Pons (tissue), 1 donor: Measurements from ENCODE around the gene PRR20G.
"Not testable (repeated sequence)": the region's sequence is repeated elsewhere in the genome, so short reads cannot be mapped to it uniquely, and the experiment has no call there.

Experiments used
- DNase-seq: peaks from one replicate; pipeline ENCODE4 v3.0.0-alpha.2; 2016; ENCODE audit warnings: low spot score

The PRR20G gene

DNA sequence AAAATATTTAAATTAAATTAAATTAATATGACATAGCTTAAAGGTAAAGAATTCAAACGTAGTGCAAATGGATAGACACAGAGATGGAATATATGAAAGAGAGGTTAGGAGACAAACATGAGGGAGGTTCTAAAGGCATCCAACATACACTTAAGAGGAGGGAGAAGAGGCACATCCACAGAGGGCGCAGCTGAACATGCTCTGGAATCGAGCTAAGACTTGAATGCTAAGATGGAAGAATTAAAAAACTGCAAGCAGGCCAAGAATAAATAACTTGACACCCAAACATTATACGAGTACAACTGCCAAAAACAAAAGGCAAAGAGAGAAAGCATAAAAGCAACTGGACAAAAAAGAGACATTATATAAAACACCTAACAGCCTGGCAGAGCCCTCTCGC lies 9.1 kb upstream of the PRR20G start:
- no peak for DNase-seq

GRCh38 chr3:127296166-127296565 lies 8.3 kb upstream of the PRR20G start:
- no peak for DNase-seq

DNA sequence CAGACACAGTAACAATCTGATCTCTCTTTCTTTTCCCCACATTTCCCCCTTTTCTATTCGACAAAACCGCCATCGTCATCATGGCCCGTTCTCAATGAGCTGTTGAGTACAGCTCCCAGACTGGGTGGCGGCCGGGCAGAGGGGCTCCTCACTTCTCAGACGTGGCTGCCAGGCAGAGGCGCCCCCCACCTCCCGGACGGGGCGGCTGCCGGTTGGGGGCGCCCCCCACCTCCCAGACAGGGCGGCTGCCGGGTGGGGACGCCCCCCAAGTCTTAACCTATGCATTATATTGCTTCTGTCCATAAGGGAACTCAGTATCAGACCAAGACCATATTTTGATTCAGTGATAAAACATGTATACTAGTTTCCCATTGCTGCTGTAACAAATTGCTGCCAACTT lies 5.8 kb upstream of the PRR20G start:
- not testable (repeated sequence) for DNase-seq

- no peak for DNase-seq
Observed at GRCh38 chr3:127291611-127292010, 3.8 kb upstream of the PRR20G start.

- no peak for DNase-seq
Observed at GRCh38 chr3:127291114-127291513, 3.3 kb upstream of the PRR20G start.

GRCh38 chr3:127289706-127290575 lies 2.1 kb upstream of the PRR20G start:
- no peak for DNase-seq

GRCh38 chr3:127288921-127289705 lies 1.3 kb upstream of the PRR20G start:
- DNase-seq = no peak

GRCh38 chr3:127288343-127288742 lies 497 bp upstream of the PRR20G start:
- DNase-seq = no peak

DNA sequence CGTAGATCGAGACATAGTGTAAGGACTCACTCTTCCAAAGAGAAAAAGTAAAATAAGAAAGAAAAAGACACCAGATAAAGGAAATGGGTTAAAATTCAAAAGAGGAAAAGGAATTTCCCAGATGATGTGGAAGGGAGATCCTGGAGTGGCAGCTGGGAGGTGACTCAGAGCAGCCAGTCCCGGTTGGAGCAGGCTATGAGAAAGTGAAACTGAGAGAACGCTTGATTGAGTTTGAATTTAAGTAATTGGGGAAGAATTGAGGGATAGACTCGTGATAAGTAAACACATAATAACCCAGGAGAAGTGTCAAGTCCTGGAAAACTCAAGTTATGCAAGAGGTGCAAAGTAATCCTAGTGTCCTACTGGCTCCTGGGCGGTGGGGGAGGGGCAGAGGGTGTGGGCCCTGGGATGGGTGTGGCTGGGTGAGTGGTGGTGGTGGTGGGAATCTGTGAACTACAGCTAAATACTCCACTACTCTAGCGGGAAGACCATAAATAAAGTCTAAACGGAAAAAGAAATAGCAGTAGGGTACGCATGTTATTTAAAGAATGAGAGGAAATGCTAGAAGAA lies 1.2 kb downstream of the PRR20G start:
- DNase-seq = no peak

GRCh38 chr3:127284258-127284657 lies 3.6 kb downstream of the PRR20G start:
- no peak for DNase-seq

GRCh38 chr3:127277561-127277960 lies 10.3 kb downstream of the PRR20G start:
- no peak for DNase-seq

- no peak for DNase-seq
Observed at GRCh38 chr3:127276995-127277394, 10.9 kb downstream of the PRR20G start.

DNA sequence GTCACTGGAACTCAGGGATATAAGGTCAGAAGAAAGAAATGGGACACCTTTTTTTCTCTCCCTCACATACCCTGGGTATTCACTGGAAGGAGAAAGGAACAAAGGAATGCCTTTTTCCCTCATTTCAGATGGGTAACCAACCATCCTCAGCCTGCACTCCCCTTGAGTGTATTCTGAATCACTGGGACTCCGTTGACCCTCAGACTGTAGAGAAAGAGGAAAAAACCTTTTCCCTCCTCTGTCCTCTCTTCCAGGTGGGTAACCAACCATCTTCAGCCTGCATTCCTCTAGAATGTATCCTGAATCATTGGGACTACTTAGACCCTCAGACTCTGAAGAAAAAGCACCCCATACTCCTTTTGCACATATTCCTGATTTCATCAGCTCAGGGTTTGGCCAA lies 11.4 kb downstream of the PRR20G start:
- DNase-seq = no peak

DNA sequence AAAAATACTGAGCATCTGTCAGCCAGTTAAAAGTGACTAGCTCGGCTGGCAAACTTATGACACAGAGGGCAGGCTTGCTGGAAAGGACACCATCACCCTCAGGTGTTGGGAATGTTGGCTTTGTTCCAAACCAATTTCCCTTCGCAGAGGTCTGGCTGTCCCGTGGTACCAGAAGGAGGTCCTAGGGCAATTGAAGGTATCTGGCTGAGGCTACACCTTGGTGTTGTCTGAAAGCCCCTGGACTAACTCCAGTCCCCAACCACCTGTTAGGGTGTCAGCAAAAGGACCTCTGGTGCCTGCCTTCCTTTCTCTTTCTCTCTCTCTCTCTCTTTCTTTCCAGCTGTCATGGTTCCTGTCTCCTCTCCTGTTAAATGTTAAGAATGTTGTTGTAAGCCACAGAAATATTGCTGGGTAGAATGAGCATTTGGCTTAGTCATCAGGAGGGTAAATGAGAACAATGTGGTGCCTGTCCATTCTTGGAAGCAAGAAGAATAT lies 12.5 kb downstream of the PRR20G start:
- no peak for DNase-seq

- DNase-seq = no peak
Observed at GRCh38 chr3:127274200-127274760, 13.6 kb downstream of the PRR20G start.

DNA sequence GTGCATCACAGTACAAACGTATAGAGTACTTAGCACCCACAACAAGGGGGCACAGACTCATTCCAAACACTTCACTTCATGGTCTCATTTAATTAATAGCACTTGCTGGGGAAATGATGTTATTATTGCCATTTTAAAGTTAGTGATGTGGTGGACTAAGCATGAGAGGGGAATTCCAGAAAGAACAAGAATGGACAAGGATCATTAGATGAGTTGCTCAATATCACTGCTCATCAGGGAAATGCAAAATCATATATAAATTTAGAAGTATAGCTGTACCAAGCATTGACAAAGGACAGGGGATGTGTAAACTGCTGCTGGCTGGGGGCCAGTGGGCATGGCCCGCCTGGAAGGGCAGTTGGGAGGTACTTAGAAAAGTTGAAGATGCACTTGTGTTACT lies 14.6 kb downstream of the PRR20G start:
- DNase-seq = no peak

GRCh38 chr3:127266186-127266585 lies 21.7 kb downstream of the PRR20G start:
- no peak for DNase-seq

- DNase-seq = no peak
Observed at GRCh38 chr3:127265581-127265981, 22.3 kb downstream of the PRR20G start.

GRCh38 chr3:127264794-127265514 lies 22.9 kb downstream of the PRR20G start:
- no peak for DNase-seq

DNA sequence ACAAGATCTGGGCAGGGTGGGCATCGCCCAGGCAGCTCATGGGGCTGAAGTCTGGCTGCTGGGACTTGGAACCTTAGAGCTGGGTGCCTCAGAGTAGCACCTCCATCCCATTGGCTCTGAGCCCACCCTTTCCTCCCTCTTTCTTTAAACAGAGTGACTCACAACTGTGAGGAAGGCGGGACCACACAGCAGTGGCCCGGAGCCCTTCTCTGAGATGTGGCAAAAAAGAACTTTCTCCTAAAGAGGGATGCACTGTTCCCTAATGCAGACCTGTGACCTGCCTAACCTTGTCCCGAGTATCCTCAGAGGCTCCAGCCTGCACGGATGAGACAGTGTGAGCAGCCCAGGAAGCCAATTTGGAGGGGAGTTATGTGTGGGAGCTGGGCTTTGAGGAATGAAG lies 23.6 kb downstream of the PRR20G start:
- no peak for DNase-seq

DNA sequence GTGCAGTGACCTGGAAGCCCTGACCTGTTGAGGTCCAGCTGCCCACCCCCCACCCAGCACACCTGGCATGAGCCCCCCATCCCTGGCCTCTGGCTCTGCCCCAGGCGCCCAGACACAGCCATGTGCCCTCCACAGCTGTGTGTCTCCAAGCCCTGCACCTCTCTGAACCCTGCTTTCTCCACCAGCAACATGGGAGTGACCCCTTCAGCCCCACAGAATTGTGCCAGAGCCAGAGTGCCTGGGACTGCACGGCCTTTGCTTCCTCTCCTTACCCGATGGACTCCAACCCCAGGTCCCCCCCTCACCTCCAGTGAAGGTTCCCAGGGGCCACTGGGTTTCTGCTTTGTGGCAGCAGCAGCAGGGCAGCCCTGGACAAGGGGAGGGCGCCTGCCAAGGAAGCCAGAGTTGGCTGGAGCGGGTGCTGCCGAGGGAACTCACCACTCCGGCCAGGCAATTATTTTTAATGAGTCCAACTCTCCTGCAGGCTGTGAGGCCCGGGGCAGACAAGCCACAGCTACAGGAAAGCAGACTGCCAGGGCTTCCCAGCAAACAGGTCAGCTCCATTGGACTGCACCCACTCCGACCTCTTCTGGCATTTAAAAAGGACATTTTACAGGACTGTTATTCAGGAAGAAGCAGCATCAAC lies 24.1 kb downstream of the PRR20G start:
- no peak for DNase-seq
